Loucy (cell line): ENCODE results near the gene PPP3CA.

Experiments used
- H2AFZ ChIP-seq: fragments of 200-600 bp; sonication (generic); 2 replicates; pipeline ENCODE4 v1.6.0; 2016; ENCODE audit warnings: antibody characterized with exemption, mild to moderate bottlenecking, low read length, moderate library complexity
- H3F3A ChIP-seq: fragments of 200-600 bp; 2 replicates; pipeline ENCODE4 v1.6.0; 2016; ENCODE audit warnings: antibody characterized with exemption, low read depth, mild to moderate bottlenecking
- H3K27me3 ChIP-seq: fragments of 200-600 bp; sonication (generic); 2 replicates; pipeline ENCODE4 v1.6.1; 2014; ENCODE audit warnings: low read length, mild to moderate bottlenecking; ENCODE audit not compliant: insufficient read depth, poor library complexity, severe bottlenecking
- H3K36me3 ChIP-seq: fragments of 200-600 bp; sonication (generic); 2 replicates; pipeline ENCODE4 v1.6.1; 2016; ENCODE audit warnings: low read length; ENCODE audit not compliant: insufficient read depth
- H3K4me1 ChIP-seq: fragments of 200-600 bp; sonication (generic); 2 replicates; pipeline ENCODE4 v1.5.1; 2014; ENCODE audit warnings: low read length, mild to moderate bottlenecking; ENCODE audit not compliant: insufficient read depth, poor library complexity, severe bottlenecking
- H3K4me2 ChIP-seq: fragments of 200-600 bp; sonication (generic); 2 replicates; pipeline ENCODE4 v1.6.0; 2014; ENCODE audit warnings: antibody characterized with exemption, low read length, low read depth, mild to moderate bottlenecking; ENCODE audit not compliant: poor library complexity, severe bottlenecking
- H3K4me3 ChIP-seq: fragments of 200-600 bp; sonication (generic); 2 replicates; pipeline ENCODE4 v1.5.1; 2014; ENCODE audit warnings: low read length, mild to moderate bottlenecking, mixed read lengths; ENCODE audit not compliant: poor library complexity, severe bottlenecking
- H3K79me2 ChIP-seq: fragments of 200-600 bp; sonication (generic); 2 replicates; pipeline ENCODE4 v1.6.1; 2014; ENCODE audit warnings: low read length; ENCODE audit not compliant: insufficient read depth
- H3K9ac ChIP-seq: fragments of 200-600 bp; sonication (generic); 2 replicates; pipeline ENCODE4 v1.6.0; 2014; ENCODE audit warnings: mild to moderate bottlenecking, low read depth, low read length, moderate library complexity; ENCODE audit not compliant: poor library complexity, severe bottlenecking
- H3K9me2 ChIP-seq: fragments of 200-600 bp; sonication (generic); replicated peaks from 2 replicates; pipeline ENCODE4 v1.6.1; 2016; ENCODE audit warnings: low read depth, low read length, mixed read lengths
- H3K9me3 ChIP-seq: fragments of 200-600 bp; sonication (generic); 2 replicates; pipeline ENCODE4 v1.6.1; 2014; ENCODE audit warnings: mild to moderate bottlenecking, antibody characterized with exemption, low read length, low read depth; ENCODE audit not compliant: insufficient read depth
- H4K20me1 ChIP-seq: fragments of 200-600 bp; sonication (generic); 2 replicates; pipeline ENCODE4 v1.6.0; 2014; ENCODE audit warnings: antibody characterized with exemption, low read length, mild to moderate bottlenecking; ENCODE audit not compliant: insufficient read depth, poor library complexity, severe bottlenecking
- CTCF ChIP-seq: fragments of 200-600 bp; sonication (generic); conservative IDR thresholded peaks from 2 replicates; pipeline ENCODE4 v1.5.1; 2014; ENCODE audit warnings: mild to moderate bottlenecking, antibody characterized with exemption, low read length
- EZH2phosphoT487 ChIP-seq: fragments of 200-600 bp; IDR thresholded peaks from 2 replicates; pipeline ENCODE4 v1.6.1; 2018; ENCODE audit warnings: antibody characterized with exemption, mild to moderate bottlenecking, moderate library complexity, borderline replicate concordance

The PPP3CA gene

DNA sequence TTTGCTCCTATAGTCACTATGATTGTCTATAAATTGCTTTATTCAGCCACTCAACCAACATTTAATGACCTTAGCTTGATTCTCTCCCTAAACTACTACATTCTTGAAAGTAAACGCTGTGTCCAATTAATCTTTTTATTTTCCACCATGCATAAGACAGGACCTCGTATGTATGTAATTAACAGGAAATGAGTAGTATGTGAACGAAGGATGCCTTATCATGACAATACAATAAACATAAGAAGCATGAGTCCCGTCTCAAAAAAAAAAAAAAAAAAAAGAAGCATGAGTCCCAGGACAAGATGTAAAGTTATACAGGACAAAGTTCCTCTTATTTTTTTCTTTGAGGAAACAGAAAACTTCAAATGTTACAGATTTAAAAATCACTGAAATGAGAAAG lies 92.5 kb downstream of the PPP3CA start:
- Histone ChIP-seq H3K27me3 (no peaks in the 10 kb centered on the region), H3K9me3 (no peaks in the 10 kb centered on the region), H3K4me1 (peaks cover 34% of the 10 kb centered on the region), H3K9me2 (no peaks in the 10 kb centered on the region), H3K36me3 (no peaks in the 10 kb centered on the region), H3K9ac (no peak overlapping the region), H2AFZ (no peak overlapping the region), H3F3A (no peaks in the 10 kb centered on the region), H3K79me2 (peaks cover 44% of the 10 kb centered on the region), H3K4me2 (no peak overlapping the region), H4K20me1 (no peaks in the 10 kb centered on the region), H3K4me3 (no peak overlapping the region)
- TF ChIP-seq CTCF (no peak), EZH2phosphoT487 (no peak)

DNA sequence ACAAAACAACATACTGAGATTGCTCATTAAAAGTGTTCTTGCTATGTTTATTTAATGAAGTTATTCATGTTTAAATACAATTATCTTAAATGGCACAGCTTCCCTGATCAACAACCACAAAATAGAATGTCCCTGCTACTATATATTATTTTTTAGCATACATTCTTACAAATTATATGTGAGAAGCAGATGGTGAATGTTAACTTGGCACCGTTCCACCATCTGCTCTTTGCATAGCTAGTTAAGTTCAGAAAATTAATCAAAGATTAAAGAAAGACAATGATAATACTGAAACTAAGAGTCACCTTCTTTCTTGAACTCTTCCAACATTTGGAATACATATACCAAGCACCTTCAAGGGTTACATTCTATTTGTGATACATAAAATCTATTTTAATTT lies 94.2 kb downstream of the PPP3CA start:
- no peaks in the 10 kb centered on the region for H4K20me1 ChIP-seq

DNA sequence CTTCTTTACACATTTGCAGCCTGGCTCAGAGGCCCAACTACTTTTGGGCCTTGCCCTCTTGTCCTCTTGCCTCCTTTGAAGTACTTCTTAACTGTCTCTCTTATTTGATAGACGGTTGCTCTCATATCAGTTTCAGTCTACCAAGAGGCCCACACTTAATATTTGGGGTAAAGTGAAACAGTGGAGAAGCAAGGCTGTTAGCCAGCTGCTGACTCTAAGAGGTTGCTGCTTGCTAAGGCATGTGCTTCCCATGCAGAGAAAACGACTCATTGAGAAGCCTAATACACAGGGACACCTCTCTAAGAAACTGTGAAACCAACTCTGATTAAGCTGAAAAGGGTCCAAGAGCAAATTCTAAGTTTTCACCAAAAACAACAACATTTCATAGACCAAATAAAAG lies 94.6 kb downstream of the PPP3CA start:
- H3K4me3 ChIP-seq = no peak overlapping the region
- no peaks in the 10 kb centered on the region for H3F3A ChIP-seq
- H2AFZ ChIP-seq = no peak overlapping the region
- H3K36me3 ChIP-seq = no peaks in the 10 kb centered on the region
- H3K4me1 ChIP-seq = peaks cover 14% of the 10 kb centered on the region
- H3K4me2 ChIP-seq = no peak overlapping the region
- no peaks in the 10 kb centered on the region for H4K20me1 ChIP-seq
- no peaks in the 10 kb centered on the region for H3K27me3 ChIP-seq
- no peaks in the 10 kb centered on the region for H3K9me2 ChIP-seq
- H3K79me2 ChIP-seq = peaks cover 43% of the 10 kb centered on the region
- no peaks in the 10 kb centered on the region for H3K9me3 ChIP-seq
- TF ChIP-seq EZH2phosphoT487 (no peak), CTCF (no peak)
- H3K9ac ChIP-seq = no peak overlapping the region

More for the DNA sequence above, 94.2 kb downstream of the PPP3CA start:
- no peaks in the 10 kb centered on the region for H3K9me2 ChIP-seq
- H3K4me3 ChIP-seq = no peak overlapping the region
- TF ChIP-seq EZH2phosphoT487 (no peak), CTCF (no peak)
- no peak overlapping the region for H3K9ac ChIP-seq
- H3K27me3 ChIP-seq = no peaks in the 10 kb centered on the region
- peaks cover 46% of the 10 kb centered on the region for H3K79me2 ChIP-seq
- H2AFZ ChIP-seq = no peak overlapping the region
- no peaks in the 10 kb centered on the region for H3K9me3 ChIP-seq
- H3K36me3 ChIP-seq = no peaks in the 10 kb centered on the region
- H3F3A ChIP-seq = no peaks in the 10 kb centered on the region
- H3K4me1 ChIP-seq = peaks cover 18% of the 10 kb centered on the region
- no peak overlapping the region for H3K4me2 ChIP-seq
